Ishikawa (cell line): ENCODE data around the gene GSTT4.

ENCODE experiments used
- CEBPB ChIP-seq: IDR thresholded peaks from 2 replicates; pipeline ENCODE4 v1.6.1; 2012
- CREB1 ChIP-seq: IDR thresholded peaks from 2 replicates; pipeline ENCODE4 v1.6.1; 2012; ENCODE audit warnings: low read depth
- EGR1 ChIP-seq: IDR thresholded peaks from 2 replicates; pipeline ENCODE4 v1.6.1; 2012
- EP300 ChIP-seq: IDR thresholded peaks from 2 replicates; pipeline ENCODE4 v1.6.1; 2012; ENCODE audit warnings: borderline replicate concordance
- FOXM1 ChIP-seq: IDR thresholded peaks from 2 replicates; pipeline ENCODE4 v1.6.1; 2012; ENCODE audit warnings: low read depth, borderline replicate concordance
- MAX ChIP-seq: IDR thresholded peaks from 2 replicates; pipeline ENCODE4 v1.6.1; 2012
- NFIC ChIP-seq: IDR thresholded peaks from 2 replicates; pipeline ENCODE4 v1.6.1; 2012
- RAD21 ChIP-seq: IDR thresholded peaks from 2 replicates; pipeline ENCODE4 v1.6.1; 2012; ENCODE audit warnings: low read depth
- REST ChIP-seq: IDR thresholded peaks from 2 replicates; pipeline ENCODE4 v1.6.1; 2012; ENCODE audit warnings: low read depth, mild to moderate bottlenecking
- TAF1 ChIP-seq: IDR thresholded peaks from 2 replicates; pipeline ENCODE4 v1.6.1; 2012; ENCODE audit warnings: low read depth, mild to moderate bottlenecking
- TCF12 ChIP-seq: IDR thresholded peaks from 2 replicates; pipeline ENCODE4 v1.6.1; 2012; ENCODE audit warnings: low read depth
- TEAD4 ChIP-seq: IDR thresholded peaks from 2 replicates; pipeline ENCODE4 v1.6.1; 2012
- USF1 ChIP-seq: IDR thresholded peaks from 2 replicates; pipeline ENCODE4 v1.6.1; 2012
- YY1 ChIP-seq: IDR thresholded peaks from 2 replicates; pipeline ENCODE4 v1.6.1; 2012; ENCODE audit warnings: low read depth
- ZBTB7A ChIP-seq: IDR thresholded peaks from 2 replicates; pipeline ENCODE4 v1.6.1; 2012; ENCODE audit warnings: low read depth

Gene GSTT4

GRCh38 chr22:24010018-24010391 lies 4.8 kb upstream of the GSTT4 start:
- TF ChIP-seq CREB1 = no peak
- TF ChIP-seq REST = no peak
- TF ChIP-seq NFIC = no peak
- TF ChIP-seq USF1 = no peak

GRCh38 chr22:24009227-24010017 lies 4.2 kb upstream of the GSTT4 start:
- no peak for TF ChIP-seq FOXM1
- TF ChIP-seq YY1 = no peak
- no peak for TF ChIP-seq TEAD4
- TF ChIP-seq REST = no peak
- no peak for TF ChIP-seq CREB1
- TF ChIP-seq ZBTB7A = no peak
- TF ChIP-seq TCF12 = no peak
- no peak for TF ChIP-seq USF1
- TF ChIP-seq NFIC = no peak
- no peak for TF ChIP-seq TAF1
- TF ChIP-seq CEBPB = no peak
- TF ChIP-seq EGR1 = no peak
- no peak for TF ChIP-seq MAX
- TF ChIP-seq EP300 = no peak
- no peak for TF ChIP-seq RAD21

GRCh38 chr22:24008381-24009226 lies 3.4 kb upstream of the GSTT4 start:
- TF ChIP-seq RAD21 (no peak), EGR1 (no peak), NFIC (no peak), MAX (no peak), TCF12 (no peak)

GRCh38 chr22:24008022-24008283 lies 2.7 kb upstream of the GSTT4 start:
- TF ChIP-seq REST (no peak), CEBPB (no peak), RAD21 (no peak), USF1 (no peak), TAF1 (no peak), TCF12 (no peak), EP300 (no peak), TEAD4 (no peak), MAX (no peak), YY1 (no peak), EGR1 (no peak), NFIC (no peak), ZBTB7A (no peak), FOXM1 (no peak), CREB1 (no peak)
